HG02642 (cell line): ENCODE results near the gene TTC39A.

Source experiments
- ATAC-seq: cut with Tn5 transposase; IDR thresholded peaks from one replicate; pipeline ENCODE4 v1.9.1; 2021; ENCODE audit warnings: mild to moderate bottlenecking; ENCODE audit not compliant: unreplicated experiment, poor library complexity

TTC39A gene

GRCh38 chr1:51316113-51316845 is 14.1 kb downstream of the TTC39A start:
- no peak for ATAC-seq

GRCh38 chr1:51314974-51315373 is 15.4 kb downstream of the TTC39A start:
- no peak for ATAC-seq

GRCh38 chr1:51313961-51314777 is 16.2 kb downstream of the TTC39A start:
- no peak for ATAC-seq

- ATAC-seq: no peak
These were observed 17.0 kb downstream of the TTC39A start for GRCh38 chr1:51313268-51313852.

- ATAC-seq: no peak
These were observed 17.6 kb downstream of the TTC39A start for GRCh38 chr1:51312718-51313117.

GRCh38 chr1:51311826-51312225 is 18.5 kb downstream of the TTC39A start:
- no peak for ATAC-seq

- no peak for ATAC-seq
These were observed 19.3 kb downstream of the TTC39A start for GRCh38 chr1:51310871-51311613.

- ATAC-seq: no peak
These were observed 21.1 kb downstream of the TTC39A start for GRCh38 chr1:51309291-51309690.

GRCh38 chr1:51308636-51309035 is 21.7 kb downstream of the TTC39A start:
- ATAC-seq: no peak

GRCh38 chr1:51306950-51307349 is 23.4 kb downstream of the TTC39A start:
- no peak for ATAC-seq

GRCh38 chr1:51305371-51305823 is 25.0 kb downstream of the TTC39A start:
- ATAC-seq: no peak

- ATAC-seq: no peak
These were observed 26.0 kb downstream of the TTC39A start for GRCh38 chr1:51304360-51304759.

- peak; percentile 50 for ATAC-seq
These were observed 26.6 kb downstream of the TTC39A start for GRCh38 chr1:51303751-51304251.

- no peak for ATAC-seq
These were observed 27.0 kb downstream of the TTC39A start for GRCh38 chr1:51303315-51303714.

- ATAC-seq: no peak
These were observed 27.6 kb downstream of the TTC39A start for GRCh38 chr1:51302746-51303145.

- ATAC-seq: no peak
These were observed 28.1 kb downstream of the TTC39A start for GRCh38 chr1:51302270-51302669.

- ATAC-seq: no peak
These were observed 28.6 kb downstream of the TTC39A start for GRCh38 chr1:51301844-51302162.

- no peak for ATAC-seq
These were observed 29.1 kb downstream of the TTC39A start for GRCh38 chr1:51301152-51301843.

GRCh38 chr1:51299981-51300670 is 30.2 kb downstream of the TTC39A start:
- no peak for ATAC-seq
